ENCODE data around the gene PDE5A.
A peak's percentile ranks its signal among the peaks of the same experiment; 100 is the strongest.

Gene PDE5A

DNA sequence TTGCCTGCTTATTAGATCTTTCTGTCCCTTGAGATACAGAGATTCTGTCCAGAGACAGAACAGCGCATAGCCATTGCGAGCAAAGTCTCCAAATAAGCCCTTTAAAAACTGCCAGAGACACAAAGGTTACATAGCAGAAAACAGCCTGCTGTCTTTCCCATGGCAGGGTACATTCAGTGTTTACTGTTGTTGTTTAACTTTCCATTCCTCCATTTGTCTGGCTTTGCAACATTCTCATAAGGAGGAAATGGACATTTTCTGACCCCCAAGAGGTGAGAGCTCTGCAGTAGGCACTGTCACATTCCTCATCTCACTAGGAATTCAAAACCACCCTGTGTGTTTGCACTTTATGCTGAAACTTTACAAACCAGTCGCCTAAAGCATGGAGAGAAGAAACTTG, 48.3 kb downstream of the PDE5A start:
- no peak for DNase-seq

GRCh38 chr4:119579823-119580222, 48.8 kb downstream of the PDE5A start:
- no peak for DNase-seq

DNA sequence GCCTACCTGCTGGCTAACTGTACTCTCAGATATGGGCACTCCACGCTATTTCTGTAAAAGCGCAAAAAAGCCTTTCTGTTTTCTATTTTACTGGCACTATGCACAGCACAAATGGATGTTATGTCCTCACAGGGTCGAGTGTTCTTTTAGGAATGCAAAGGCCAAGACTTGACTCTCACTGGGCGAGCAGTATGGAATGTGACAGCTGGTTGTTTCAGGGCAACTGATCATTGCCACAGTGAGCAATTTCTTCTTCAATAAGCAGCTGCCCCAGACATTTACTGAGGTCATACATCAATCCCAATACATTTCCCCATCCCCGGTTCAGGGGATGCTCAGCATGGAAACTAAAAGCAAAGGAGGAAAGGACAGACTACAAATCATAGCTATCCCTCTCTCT, 58.2 kb downstream of the PDE5A start:
- DNase-seq = no peak

DNA sequence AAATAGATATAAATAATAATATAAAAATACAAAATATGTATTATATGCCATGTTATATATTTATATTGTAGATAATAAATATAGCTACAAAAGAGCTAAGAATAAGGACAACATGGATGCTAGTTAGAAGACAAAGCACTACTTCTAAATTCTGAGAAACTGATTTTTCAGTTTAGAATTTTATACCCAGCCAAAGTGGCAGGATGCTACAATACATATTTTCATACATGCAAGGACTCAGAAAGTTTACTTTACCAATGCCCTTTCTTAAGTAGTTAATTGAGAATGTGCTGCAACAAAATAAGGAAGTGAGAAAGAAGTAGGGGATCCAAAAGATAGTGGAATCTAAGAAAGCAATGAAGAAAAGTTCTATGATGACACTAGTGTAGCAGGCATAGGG, 64.5 kb downstream of the PDE5A start:
- DNase-seq = no peak

DNA sequence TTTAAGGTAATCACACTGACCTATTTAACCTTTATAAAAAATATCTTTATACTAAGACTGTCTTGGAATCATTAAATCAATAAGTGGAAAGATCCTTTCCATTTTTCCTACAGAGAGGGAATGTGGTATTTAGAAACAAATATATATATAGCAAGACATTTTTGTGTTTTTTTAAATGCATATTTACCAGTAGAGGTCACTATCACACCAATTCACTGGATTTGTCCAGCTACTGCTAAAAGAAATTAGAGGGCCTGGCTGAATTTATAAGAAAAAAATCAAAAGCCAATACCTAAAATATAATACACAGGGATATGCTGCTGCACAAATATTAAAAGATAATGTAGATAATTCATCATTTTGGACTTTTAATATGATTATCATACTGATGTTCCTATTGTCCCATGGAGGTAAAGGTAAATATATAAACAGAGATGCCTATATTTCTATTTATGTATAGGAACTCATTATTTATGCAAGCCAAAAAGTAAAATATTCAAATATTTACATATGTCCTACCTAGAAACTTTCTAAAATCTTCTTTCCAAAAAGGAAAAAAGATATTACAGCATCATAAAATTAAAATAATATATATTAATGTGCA, 69.5 kb downstream of the PDE5A start:
- peak; percentile 36 for DNase-seq

DNA sequence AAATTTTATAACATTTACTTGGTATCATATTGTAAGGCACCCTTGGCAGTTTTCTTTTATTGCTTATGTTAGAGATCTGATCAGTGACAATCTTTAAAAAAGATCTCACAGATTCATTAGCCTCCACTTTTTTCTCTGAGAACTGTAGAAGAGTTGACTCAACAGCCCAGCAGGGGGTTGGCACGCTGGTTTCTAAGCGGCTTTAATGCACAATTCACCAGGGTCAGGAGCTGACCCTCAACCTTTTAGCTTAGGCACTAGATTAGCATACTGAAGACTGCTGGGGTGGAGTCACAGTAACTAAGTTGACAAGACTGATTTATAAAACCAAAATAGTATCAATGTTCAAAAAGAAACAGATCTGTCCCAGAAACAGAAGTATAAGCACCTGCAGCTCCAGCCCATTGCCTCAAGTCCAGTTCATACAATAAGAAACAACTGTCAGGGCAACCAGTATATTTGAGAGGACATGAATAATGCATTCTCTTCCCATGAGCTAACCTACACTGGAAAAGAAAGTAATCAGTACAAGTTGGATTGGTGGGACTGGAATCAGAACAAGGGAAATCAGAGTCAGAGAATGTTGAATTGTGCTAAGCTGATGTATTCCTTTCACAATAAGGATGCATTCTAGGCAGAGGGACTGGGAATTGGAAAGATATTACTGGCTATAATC, 77.6 kb downstream of the PDE5A start:
- no peak for DNase-seq

- DNase-seq = no peak
Observed at GRCh38 chr4:119549639-119550038, 79.0 kb downstream of the PDE5A start.

DNA sequence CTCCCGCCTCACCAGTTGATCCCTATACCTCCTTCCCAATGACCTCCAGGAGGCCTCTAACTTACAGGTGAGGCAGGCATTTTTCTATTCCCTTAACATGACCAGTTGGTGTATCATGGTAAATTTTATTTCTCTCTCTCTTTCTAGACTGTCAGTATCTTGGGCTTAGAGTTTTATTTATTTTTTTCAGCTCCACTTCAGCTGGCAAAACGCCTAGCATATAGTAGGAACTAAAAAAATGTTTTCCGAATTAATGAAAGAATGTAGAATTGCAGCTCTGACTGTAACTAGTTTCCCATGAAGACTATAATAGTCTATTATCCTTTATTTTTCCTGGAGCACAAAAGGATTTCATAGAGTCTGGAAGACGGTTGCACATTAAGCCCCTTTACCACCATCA, 84.8 kb downstream of the PDE5A start:
- DNase-seq = no peak

DNA sequence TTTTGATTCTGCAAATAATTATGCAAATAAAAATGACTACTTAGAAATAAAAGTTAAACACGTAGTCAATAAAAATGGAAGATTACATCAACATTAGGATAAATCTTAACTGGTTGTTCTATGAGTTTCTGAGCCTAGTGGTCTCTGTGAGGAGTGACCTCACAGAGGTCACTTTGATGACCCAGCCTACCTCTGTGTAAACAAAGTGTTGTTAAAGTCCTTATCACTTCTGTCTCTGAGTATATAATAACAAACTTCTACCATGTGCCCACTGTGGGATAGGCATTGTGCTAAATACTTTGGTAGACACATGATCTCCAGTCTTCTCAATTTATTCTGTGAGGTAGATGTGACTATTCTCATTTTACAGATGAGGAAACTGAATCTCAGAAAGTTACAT, 85.4 kb downstream of the PDE5A start:
- no peak for DNase-seq

- no peak for DNase-seq
Observed at GRCh38 chr4:119540249-119540648, 88.4 kb downstream of the PDE5A start.

DNA sequence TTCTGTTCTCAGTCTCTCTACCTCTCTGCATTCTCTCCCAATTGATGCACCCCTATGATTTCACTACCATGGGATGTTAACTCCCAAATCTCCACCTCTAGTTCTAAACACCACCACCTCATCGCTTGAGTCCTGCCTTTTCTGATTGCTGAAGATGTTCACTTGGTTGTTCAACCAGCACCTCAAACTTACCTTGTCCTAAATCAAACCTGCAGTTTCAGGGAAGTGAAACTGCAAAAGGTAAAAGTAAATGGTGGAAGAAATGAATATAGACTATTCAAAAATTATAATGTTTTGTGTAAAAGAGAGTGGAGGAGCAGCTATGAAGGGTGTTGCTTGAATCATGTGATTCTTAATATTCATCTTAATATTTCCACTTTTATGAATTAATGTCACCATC, 91.0 kb downstream of the PDE5A start:
- no peak for DNase-seq

DNA sequence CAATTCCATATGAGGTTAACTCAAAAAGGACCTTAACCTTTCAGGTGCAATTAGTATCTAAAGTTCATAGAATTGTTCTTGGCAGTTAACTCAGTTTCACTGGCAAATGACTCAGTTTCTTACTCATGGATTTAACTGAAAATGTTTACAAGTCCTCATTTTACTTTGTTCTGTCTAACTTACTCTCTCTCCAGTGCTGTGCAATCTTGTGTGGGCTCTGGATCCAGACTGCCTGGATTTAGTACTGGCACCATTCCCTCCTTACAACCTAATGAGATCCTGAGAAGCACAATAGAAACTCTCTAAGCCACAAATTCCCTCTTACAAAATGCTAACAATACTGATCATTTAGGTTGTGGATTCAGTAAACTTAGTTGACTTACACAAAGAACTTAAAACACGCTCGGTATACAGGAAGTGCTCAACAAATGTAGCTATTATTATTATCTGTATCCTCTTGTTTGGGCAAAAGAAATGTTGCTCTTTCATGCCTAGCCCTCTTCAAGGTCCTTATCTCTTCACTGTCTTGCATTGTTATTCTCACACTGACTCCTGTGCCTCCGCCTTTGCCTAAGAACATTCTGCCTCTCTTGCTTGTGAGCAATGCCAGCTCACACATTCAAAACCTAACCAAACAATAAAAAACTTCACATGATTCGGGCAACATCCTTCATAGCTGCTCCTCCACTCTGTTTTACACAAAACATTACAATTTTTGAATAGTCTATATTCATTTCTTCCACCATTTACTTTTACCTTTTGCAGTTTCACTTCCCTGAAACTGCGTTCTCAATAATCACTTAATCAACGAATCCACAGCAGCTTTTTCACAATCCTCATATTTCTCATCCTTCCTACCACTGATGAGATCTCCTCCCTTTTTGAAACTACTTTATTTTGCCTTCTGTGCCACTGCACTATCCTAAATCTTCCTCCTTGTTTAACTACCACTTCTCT, 91.8 kb downstream of the PDE5A start:
- no peak for DNase-seq

- no peak for DNase-seq
Observed at GRCh38 chr4:119532319-119532718, 96.3 kb downstream of the PDE5A start.

GRCh38 chr4:119529788-119530187, 98.8 kb downstream of the PDE5A start:
- no peak for DNase-seq

DNA sequence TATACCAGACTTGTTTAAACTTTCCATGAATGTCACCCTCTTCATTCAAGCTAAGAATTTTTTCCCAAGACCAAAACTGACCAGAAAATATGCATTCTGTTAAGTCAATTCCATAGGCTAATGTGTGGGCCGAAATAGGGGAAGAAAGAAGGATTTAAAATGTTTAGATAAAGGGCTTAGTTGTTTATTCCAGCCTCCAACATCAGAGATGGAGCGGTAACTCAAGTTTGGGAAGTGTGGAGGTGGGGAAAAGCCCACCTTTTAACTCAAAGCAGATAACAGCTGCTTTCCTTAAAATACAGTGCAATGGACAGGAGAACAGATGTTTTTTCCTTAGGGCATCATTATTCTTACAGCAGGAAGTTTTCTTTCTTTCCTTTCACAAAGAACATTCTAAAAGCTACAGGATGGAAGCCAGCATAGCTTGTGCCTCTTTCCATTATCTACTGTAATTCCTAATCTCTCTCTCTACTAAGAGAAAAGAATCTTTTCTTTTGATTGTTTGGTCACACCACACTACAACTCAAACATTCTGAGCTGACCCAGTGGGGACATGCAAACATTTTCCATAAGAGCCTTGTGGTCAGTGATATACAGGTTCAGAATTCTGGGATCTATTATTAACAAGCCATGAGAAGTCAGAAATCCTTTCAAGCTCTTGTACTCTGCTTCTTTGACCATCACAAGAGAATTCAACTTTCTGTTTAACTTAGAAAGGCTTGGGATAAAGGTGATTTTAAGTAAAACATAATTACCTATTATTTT, 101.6 kb downstream of the PDE5A start:
- no peak for DNase-seq

GRCh38 chr4:119525771-119526712, 102.6 kb downstream of the PDE5A start:
- no peak for DNase-seq

GRCh38 chr4:119525005-119525749, 103.4 kb downstream of the PDE5A start:
- no peak for DNase-seq

DNA sequence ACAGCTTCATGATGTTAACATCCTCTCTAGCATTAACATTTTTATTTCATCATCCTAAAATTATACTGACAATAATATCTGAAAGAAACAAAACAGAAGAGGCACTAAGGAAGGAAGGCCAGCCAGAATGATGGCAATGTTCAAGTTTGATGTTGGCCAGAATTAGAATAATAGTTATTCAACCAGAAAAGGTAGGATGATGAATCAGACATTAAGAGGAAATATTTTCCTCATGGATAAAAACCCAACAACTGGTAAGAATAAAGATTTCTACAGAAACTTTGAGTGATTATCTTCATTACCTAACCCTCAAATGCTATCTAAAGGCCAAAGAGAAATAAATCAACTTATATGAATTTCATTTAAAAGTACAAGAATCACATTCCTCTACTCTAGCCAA, 105.2 kb downstream of the PDE5A start:
- DNase-seq = no peak

- DNase-seq = no peak
Observed at GRCh38 chr4:119521268-119521667, 107.3 kb downstream of the PDE5A start.

- DNase-seq = no peak
Observed at GRCh38 chr4:119518915-119519410, 109.6 kb downstream of the PDE5A start.
